HG03469 (cell line): Measurements from ENCODE around the gene DTX3.
"Not testable (repeated sequence)": the region's sequence is repeated elsewhere in the genome, so short reads cannot be mapped to it uniquely, and the experiment has no call there.

Source experiments
- ATAC-seq: cut with Tn5 transposase; IDR thresholded peaks from one replicate; pipeline ENCODE4 v1.9.1; 2021; ENCODE audit warnings: mild to moderate bottlenecking, moderate library complexity, moderate number of reproducible peaks; ENCODE audit not compliant: unreplicated experiment

The DTX3 gene

GRCh38 chr12:57604454-57604991, at the start of gene DTX3:
Gene DTX3 (plus strand): TSS chr12:57604824. CDS start chr12:57606518, 1,694 bp downstream.
- no peak for ATAC-seq

- ATAC-seq: no peak
Measured at GRCh38 chr12:57554897-57555296, 49.7 kb upstream of the DTX3 start.

GRCh38 chr12:57558864-57559263, 45.8 kb upstream of the DTX3 start:
- ATAC-seq: no peak

GRCh38 chr12:57560516-57560915, 44.1 kb upstream of the DTX3 start:
- no peak for ATAC-seq

GRCh38 chr12:57561117-57561516, 43.5 kb upstream of the DTX3 start:
- ATAC-seq: not testable (repeated sequence)

GRCh38 chr12:57563358-57563757, 41.3 kb upstream of the DTX3 start:
- no peak for ATAC-seq

- ATAC-seq: no peak
Measured at GRCh38 chr12:57564178-57564740, 40.4 kb upstream of the DTX3 start.

- ATAC-seq: no peak
Measured at GRCh38 chr12:57568838-57569237, 35.8 kb upstream of the DTX3 start.

GRCh38 chr12:57569858-57570257, 34.8 kb upstream of the DTX3 start:
- ATAC-seq: no peak

GRCh38 chr12:57570438-57570837, 34.2 kb upstream of the DTX3 start:
- ATAC-seq: not testable (repeated sequence)

- ATAC-seq: no peak
Measured at GRCh38 chr12:57571926-57572762, 32.5 kb upstream of the DTX3 start.

GRCh38 chr12:57574795-57575194, 29.8 kb upstream of the DTX3 start:
- ATAC-seq: no peak

GRCh38 chr12:57575771-57576612, 28.6 kb upstream of the DTX3 start:
- no peak for ATAC-seq

- no peak for ATAC-seq
Measured at GRCh38 chr12:57576613-57577160, 27.9 kb upstream of the DTX3 start.

- no peak for ATAC-seq
Measured at GRCh38 chr12:57577981-57578758, 26.5 kb upstream of the DTX3 start.

GRCh38 chr12:57579011-57579410, 25.6 kb upstream of the DTX3 start:
- ATAC-seq: no peak

- no peak for ATAC-seq
Measured at GRCh38 chr12:57579677-57580465, 24.8 kb upstream of the DTX3 start.

- no peak for ATAC-seq
Measured at GRCh38 chr12:57580466-57580795, 24.2 kb upstream of the DTX3 start.

- ATAC-seq: no peak
Measured at GRCh38 chr12:57581802-57582201, 22.8 kb upstream of the DTX3 start.

GRCh38 chr12:57582440-57582839, 22.2 kb upstream of the DTX3 start:
- ATAC-seq: no peak
